ENCODE measurements around the gene OR2Z1. TPM values are rescaled to one million over a fixed set of nuclear protein-coding genes. Genes with fewer than 3 reads are reported as not detected.

OR2Z1 gene
- total and polyA plus RNA-seq, 2 of the 4 experiments (the other 2 are of a cell fraction), result not detected

DNA sequence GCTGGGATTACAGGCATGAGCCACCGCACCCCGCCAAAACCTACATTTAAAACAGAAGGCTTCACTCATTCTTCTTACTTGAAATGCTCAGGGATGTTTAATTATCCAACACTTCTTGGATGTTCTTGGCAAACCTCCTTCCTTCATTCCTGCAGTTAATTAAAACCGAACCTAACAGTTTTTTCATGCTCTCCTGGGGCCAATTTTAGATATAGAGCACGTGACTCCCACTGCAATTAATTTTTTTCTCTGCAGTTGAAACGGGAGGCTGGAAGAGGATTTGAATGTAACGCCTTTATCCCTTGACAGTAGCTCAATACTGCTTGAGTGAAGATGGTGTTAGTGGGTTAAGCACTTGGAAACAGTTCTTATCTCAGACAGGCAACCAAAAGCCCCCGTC is 18.2 kb upstream of the OR2Z1 start:
- Histone ChIP-seq H2AK5ac (ENCODE audit: low read depth, low read length) (no peak overlapping the region), H2AFZ (replicated peaks; ENCODE audit: low read length, poor library complexity) (no peak overlapping the region), H3K23ac (ENCODE audit: low read depth, low read length) (no peak overlapping the region), H3K4ac (ENCODE audit: low read depth, low read length) (no peak overlapping the region), H2BK20ac (ENCODE audit: low read depth, low read length) (no peak overlapping the region), H2BK5ac (ENCODE audit: low read depth, low read length, poor library complexity, severe bottlenecking) (no peak overlapping the region), H3K36me3 (ENCODE audit: control insufficient read depth, insufficient read depth, low read length) (no peaks in the 10 kb centered on the region), H2BK120ac (ENCODE audit: low read depth, low read length) (no peak overlapping the region), H3K14ac (replicated peaks; ENCODE audit: low read depth, low read length) (no peak overlapping the region), H2AK9ac (replicated peaks; ENCODE audit: low read depth, low read length, poor library complexity) (no peak overlapping the region), H3K9me1 (ENCODE audit: insufficient read depth, low read length) (no peaks in the 10 kb centered on the region), H3K27me3 (ENCODE audit: control insufficient read depth, insufficient read depth, low read length) (no peaks in the 10 kb centered on the region), H3K9me3 (ENCODE audit: control insufficient read depth, insufficient read depth, low read length) (peaks cover 6% of the 10 kb centered on the region; the same call in 1 of the 2 replicates), H3K4me1 (ENCODE audit: control insufficient read depth, insufficient read depth, low read length) (no peaks in the 10 kb centered on the region), H3K9ac (ENCODE audit: low read depth, low read length) (no peak overlapping the region), H3K4me2 (ENCODE audit: low read depth, low read length) (no peak overlapping the region), H4K8ac (ENCODE audit: low read depth in 2 of 2, low read length in 2 of 2) (no peak overlapping the region), H4K91ac (ENCODE audit: insufficient read depth, low read depth, low read length) (no peak overlapping the region), H3K79me1 (ENCODE audit: low read depth in 1 of 2, low read length in 2 of 2) (no peaks in the 10 kb centered on the region), H4K20me1 (ENCODE audit: insufficient read depth, low read length) (no peaks in the 10 kb centered on the region), H4K5ac (ENCODE audit: low read depth, low read length) (no peak overlapping the region), H3K18ac (ENCODE audit: low read depth, low read length) (no peak overlapping the region), H3K27ac (ENCODE audit: insufficient read depth, low read length) (no peak overlapping the region), H2BK15ac (ENCODE audit: low read depth, low read length) (no peak overlapping the region), H3K4me3 (ENCODE audit: insufficient read depth, low read depth, low read length) (no peak overlapping the region), H3K56ac (ENCODE audit: extremely low read depth, insufficient read depth, low read length) (no peak overlapping the region)
- dilution Hi-C loops (cut with HindIII; ENCODE audit: low sequenced_read_pairs, unreplicated experiment), result no loop called here
- ATAC-seq (ENCODE audit: low read depth), result no peak
- no TSS peak for BruUV-seq (replicated peaks)
- POLR2A ChIA-PET (ENCODE audit: unreplicated experiment), result no interaction called here
- no peak for DNase-seq
- in situ Hi-C loops (cut with MboI; ENCODE audit: low sequenced_read_pairs), result no loop called here
- CTCF ChIA-PET, result no interaction called here
- TF ChIP-seq NFE2L2 (IDR thresholded peaks at IDR 0.05; ENCODE audit: low read depth, low read length), result no peak
- no peak for TF ChIP-seq RAD21 (IDR thresholded peaks at IDR 0.05; ENCODE audit: low read length)
- no peak for TF ChIP-seq SMC3 (IDR thresholded peaks at IDR 0.05; ENCODE audit: low read depth, low read length)
- no peak for TF ChIP-seq FOS (IDR thresholded peaks at IDR 0.05; ENCODE audit: low read depth, low read length)
- no peak for TF ChIP-seq RCOR1 (IDR thresholded peaks at IDR 0.05; ENCODE audit: insufficient replicate concordance, low read length)
- TF ChIP-seq RFX5 (IDR thresholded peaks at IDR 0.05; ENCODE audit: low read depth, low read length), result no peak
- TF ChIP-seq MAZ (IDR thresholded peaks at IDR 0.05; ENCODE audit: borderline replicate concordance, low read depth, low read length), result no peak
- TF ChIP-seq MXI1 (IDR thresholded peaks at IDR 0.05; ENCODE audit: borderline replicate concordance, low read depth, low read length), result no peak
- TF ChIP-seq CEBPB (IDR thresholded peaks at IDR 0.05; ENCODE audit: low read depth, low read length), result no peak
- TF ChIP-seq POLR2A (IDR thresholded peaks at IDR 0.05; ENCODE audit: low read depth, low read length), result no peak
- TF ChIP-seq, protein P1, sequence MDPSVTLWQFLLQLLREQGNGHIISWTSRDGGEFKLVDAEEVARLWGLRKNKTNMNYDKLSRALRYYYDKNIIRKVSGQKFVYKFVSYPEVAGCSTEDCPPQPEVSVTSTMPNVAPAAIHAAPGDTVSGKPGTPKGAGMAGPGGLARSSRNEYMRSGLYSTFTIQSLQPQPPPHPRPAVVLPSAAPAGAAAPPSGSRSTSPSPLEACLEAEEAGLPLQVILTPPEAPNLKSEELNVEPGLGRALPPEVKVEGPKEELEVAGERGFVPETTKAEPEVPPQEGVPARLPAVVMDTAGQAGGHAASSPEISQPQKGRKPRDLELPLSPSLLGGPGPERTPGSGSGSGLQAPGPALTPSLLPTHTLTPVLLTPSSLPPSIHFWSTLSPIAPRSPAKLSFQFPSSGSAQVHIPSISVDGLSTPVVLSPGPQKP (IDR thresholded peaks at IDR 0.05; ENCODE audit: borderline replicate concordance, low read depth, low read length), result no peak
- no peak for TF ChIP-seq CHD1 (IDR thresholded peaks at IDR 0.05; ENCODE audit: low read depth, low read length)
- TF ChIP-seq, protein P2, sequence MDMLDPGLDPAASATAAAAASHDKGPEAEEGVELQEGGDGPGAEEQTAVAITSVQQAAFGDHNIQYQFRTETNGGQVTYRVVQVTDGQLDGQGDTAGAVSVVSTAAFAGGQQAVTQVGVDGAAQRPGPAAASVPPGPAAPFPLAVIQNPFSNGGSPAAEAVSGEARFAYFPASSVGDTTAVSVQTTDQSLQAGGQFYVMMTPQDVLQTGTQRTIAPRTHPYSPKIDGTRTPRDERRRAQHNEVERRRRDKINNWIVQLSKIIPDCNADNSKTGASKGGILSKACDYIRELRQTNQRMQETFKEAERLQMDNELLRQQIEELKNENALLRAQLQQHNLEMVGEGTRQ (IDR thresholded peaks at IDR 0.05; ENCODE audit: low read depth, low read length), result no peak
- TF ChIP-seq, protein P3, sequence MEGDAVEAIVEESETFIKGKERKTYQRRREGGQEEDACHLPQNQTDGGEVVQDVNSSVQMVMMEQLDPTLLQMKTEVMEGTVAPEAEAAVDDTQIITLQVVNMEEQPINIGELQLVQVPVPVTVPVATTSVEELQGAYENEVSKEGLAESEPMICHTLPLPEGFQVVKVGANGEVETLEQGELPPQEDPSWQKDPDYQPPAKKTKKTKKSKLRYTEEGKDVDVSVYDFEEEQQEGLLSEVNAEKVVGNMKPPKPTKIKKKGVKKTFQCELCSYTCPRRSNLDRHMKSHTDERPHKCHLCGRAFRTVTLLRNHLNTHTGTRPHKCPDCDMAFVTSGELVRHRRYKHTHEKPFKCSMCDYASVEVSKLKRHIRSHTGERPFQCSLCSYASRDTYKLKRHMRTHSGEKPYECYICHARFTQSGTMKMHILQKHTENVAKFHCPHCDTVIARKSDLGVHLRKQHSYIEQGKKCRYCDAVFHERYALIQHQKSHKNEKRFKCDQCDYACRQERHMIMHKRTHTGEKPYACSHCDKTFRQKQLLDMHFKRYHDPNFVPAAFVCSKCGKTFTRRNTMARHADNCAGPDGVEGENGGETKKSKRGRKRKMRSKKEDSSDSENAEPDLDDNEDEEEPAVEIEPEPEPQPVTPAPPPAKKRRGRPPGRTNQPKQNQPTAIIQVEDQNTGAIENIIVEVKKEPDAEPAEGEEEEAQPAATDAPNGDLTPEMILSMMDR (conservative IDR thresholded peaks at IDR 0.05; ENCODE audit: low read depth, low read length), result no peak
- TF ChIP-seq MAFK (IDR thresholded peaks at IDR 0.05; ENCODE audit: low read depth, low read length), result no peak
- intact Hi-C loops (cut with micrococcal nuclease), result no loop called here
- WGBS, 2 experiments (ENCODE audit: extremely low coverage in 2 of 2, insufficient read length in 1 of 2), result 60% methylated on average over 1 of the region's 7 CpGs; no CpG with 5 or more reads in 1 of the 2 experiments

Data from IMR-90 (cell line).